ENCODE measurements around the gene GSC2.

The GSC2 gene

DNA sequence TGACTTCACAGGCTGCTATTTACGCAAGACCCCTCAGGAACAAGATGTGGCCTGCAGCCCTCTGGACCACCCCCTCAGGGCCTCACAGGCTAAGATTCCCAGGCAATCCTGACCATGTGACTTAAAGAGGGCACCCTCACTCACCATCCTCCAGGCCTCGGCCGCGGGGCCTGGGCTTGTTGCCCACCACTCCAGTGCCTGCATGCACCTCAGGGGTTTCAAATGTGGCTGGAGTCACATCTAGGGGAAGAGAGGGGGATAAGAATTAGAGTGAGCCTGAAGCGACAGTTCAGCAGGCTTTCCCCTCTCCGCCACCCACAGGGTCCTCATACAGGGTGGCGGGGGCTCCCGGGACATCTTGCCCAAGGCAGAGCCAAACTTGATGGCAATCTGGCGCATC, 7.7 kb downstream of the GSC2 start:
- Histone ChIP-seq H3K9ac (ENCODE audit: insufficient read length) (no peak overlapping the region), H3K9me3 (ENCODE audit: low read depth, low read length) (no peaks in the 10 kb centered on the region), H3K27ac (no peak overlapping the region), H3K4me3 (no peak overlapping the region), H3K36me3 (ENCODE audit: insufficient read depth, low read length) (peaks cover 41% of the 10 kb centered on the region; the same call in 1 of the 2 replicates)
- TF ChIP-seq POLR2AphosphoS5 (IDR thresholded peaks at IDR 0.05; ENCODE audit: borderline replicate concordance, low read depth, low read length), result no peak
- no peak for TF ChIP-seq EZH2 (IDR thresholded peaks at IDR 0.05)
- no peak for TF ChIP-seq FOXP2 (optimal IDR thresholded peaks at IDR 0.05; ENCODE audit: control extremely low read depth, extremely low read length, insufficient read depth)
- DNase-seq (ENCODE audit: low read depth, low spot score), result no peak

DNA sequence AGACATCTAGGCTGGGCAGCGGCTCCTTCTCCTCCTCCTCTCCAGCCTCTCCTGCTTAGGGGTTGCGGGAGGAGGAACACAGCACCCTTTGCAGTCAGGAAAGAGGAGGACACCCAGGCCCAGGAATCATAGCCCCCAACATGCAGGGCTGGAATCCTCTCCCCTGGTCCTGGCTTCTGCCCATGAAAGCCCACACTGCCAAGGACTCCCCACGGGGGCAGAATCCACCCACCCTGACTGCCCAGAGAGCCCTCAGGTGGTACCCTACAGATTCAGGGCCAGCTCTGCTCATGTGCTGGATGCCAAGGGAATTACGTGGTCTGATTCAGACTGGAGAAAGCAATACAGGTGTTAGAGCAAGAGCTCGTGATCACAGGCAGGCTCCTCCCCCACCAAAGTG, 10.1 kb downstream of the GSC2 start:
- DNase-seq (ENCODE audit: low read depth, low spot score), result no peak
- Histone ChIP-seq H3K4me3 (no peak overlapping the region), H3K9me3 (ENCODE audit: low read depth, low read length) (no peaks in the 10 kb centered on the region), H3K9ac (ENCODE audit: insufficient read length) (no peak overlapping the region), H3K36me3 (ENCODE audit: insufficient read depth, low read length) (peaks cover 52% of the 10 kb centered on the region; the same call in 1 of the 2 replicates), H3K27ac (no peak overlapping the region)
- TF ChIP-seq POLR2AphosphoS5 (IDR thresholded peaks at IDR 0.05; ENCODE audit: borderline replicate concordance, low read depth, low read length), result no peak
- TF ChIP-seq FOXP2 (optimal IDR thresholded peaks at IDR 0.05; ENCODE audit: control extremely low read depth, extremely low read length, insufficient read depth), result no peak
- no peak for TF ChIP-seq EZH2 (IDR thresholded peaks at IDR 0.05)

DNA sequence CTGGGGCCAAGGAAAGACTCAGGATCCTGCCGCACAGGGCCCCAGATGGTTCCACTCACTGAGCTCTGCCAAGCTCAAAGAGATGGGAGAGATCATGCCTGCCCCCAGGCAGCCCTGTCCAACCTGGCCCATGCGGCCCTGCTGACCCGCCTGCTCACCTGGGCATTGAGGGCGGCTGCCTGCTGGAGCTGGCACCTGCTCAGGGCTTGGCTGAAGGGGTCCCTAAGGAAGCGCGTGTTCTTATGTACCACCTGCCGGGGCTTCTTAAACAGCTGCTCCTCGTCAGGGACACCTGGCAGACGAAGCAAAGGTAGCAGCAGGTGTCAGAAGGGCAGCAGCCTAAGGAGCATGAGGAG, 11.1 kb downstream of the GSC2 start:
- DNase-seq (ENCODE audit: low read depth, low spot score), result no peak
- TF ChIP-seq EZH2 (IDR thresholded peaks at IDR 0.05), result no peak
- TF ChIP-seq FOXP2 (optimal IDR thresholded peaks at IDR 0.05; ENCODE audit: control extremely low read depth, extremely low read length, insufficient read depth), result no peak
- TF ChIP-seq POLR2AphosphoS5 (IDR thresholded peaks at IDR 0.05; ENCODE audit: borderline replicate concordance, low read depth, low read length), result no peak
- Histone ChIP-seq H3K9ac (ENCODE audit: insufficient read length) (no peak overlapping the region), H3K27ac (peak overlapping the region; percentile 87), H3K9me3 (ENCODE audit: low read depth, low read length) (no peaks in the 10 kb centered on the region), H3K36me3 (ENCODE audit: insufficient read depth, low read length) (peaks cover 57% of the 10 kb centered on the region; the same call in 1 of the 2 replicates), H3K4me3 (peak overlapping the region; percentile 25; the same call in 1 of the 2 replicates)

DNA sequence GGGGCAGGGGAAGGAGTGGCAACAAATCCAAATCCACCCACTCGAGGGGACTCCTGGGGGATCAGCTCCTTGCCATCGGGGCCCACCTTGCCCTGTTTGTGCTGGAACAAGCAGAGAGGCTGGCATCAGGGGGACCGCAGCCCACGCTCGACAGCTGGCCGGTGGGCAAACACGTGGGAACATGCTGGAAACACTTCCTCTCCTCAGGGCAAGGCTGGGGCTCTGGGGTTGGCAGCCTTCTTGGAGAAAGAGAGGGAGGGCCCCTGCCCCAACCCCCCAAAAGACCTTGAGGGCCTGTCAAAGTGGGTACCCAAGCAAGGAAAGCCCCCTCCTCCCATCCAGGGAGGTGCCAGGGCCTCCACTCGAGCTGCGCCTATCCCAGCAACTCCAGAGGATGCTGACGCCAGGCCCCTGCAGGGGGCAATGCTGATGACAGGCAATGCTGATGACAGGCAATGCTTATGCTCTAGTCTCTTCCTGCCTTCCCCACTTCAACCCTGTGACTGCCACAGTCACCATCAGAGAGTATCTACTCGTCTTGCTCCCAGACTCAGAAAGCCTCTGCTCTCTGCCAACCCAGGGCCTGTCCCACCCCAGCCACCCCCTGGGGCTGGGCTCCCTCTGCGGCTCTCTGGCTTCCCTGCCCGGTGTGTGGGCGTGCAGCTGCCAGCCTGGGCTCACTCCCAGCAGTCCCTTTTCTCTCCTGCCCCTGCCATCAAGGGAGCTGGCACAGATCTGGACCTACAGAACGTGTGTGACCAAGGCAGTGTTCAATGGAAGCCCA, 11.7 kb downstream of the GSC2 start:
- H3K36me3 ChIP-seq (ENCODE audit: insufficient read depth, low read length), result peaks cover 59% of the 10 kb centered on the region; the same call in 1 of the 2 replicates
- peak overlapping the region; percentile 25; the same call in 1 of the 2 replicates for H3K4me3 ChIP-seq
- DNase-seq (ENCODE audit: low read depth, low spot score), result peak; percentile 26
- H3K9me3 ChIP-seq (ENCODE audit: low read depth, low read length), result no peaks in the 10 kb centered on the region
- H3K27ac ChIP-seq, result peak overlapping the region; percentile 87
- H3K9ac ChIP-seq (ENCODE audit: insufficient read length), result no peak overlapping the region
- TF ChIP-seq EZH2 (IDR thresholded peaks at IDR 0.05) (no peak), FOXP2 (optimal IDR thresholded peaks at IDR 0.05; ENCODE audit: control extremely low read depth, extremely low read length, insufficient read depth) (no peak), POLR2AphosphoS5 (IDR thresholded peaks at IDR 0.05; ENCODE audit: borderline replicate concordance, low read depth, low read length) (no peak)

DNA sequence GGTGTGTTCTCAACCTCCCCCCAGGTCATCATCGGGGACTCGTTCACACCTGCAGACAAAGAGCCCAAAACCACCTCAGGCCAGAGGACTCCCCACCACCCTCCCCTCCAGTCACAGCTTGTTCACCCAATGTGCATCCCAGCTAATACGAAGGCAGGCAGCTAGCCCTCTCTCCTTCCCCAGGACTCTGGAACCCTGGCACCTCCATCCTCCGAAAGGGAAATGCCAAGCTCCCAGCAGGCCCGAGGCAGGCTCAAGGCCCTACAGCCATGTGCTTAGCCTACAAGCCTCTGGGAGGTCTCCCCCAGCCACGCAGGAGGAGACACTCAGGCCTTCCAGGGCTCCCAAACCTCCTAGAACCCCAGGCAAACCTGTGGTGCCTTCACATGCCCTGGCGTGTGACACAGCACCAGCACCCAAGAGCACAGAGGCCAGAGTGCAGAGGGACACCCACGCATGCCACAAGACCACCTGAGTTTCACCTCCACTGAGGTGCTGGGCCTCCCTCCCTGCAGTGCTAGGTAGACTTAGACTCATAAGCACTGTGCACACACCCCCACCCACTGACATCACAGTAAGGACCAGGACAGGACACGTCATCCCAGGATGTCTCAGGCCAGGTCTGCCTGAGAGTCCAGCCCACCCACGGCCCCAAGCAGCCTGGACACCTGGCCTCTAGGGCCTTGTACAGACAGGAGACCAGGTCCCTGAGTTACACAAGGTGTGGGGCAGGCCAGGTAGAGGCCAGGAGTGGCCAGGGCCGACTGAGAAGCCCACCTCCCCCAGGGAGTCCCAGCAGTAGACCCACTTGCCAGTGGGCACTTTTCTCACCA, 12.5 kb downstream of the GSC2 start:
- Histone ChIP-seq H3K4me3 (no peak overlapping the region), H3K9ac (ENCODE audit: insufficient read length) (no peak overlapping the region), H3K36me3 (ENCODE audit: insufficient read depth, low read length) (peaks cover 59% of the 10 kb centered on the region; the same call in 1 of the 2 replicates), H3K27ac (no peak overlapping the region), H3K9me3 (ENCODE audit: low read depth, low read length) (no peaks in the 10 kb centered on the region)
- no peak for DNase-seq (ENCODE audit: low read depth, low spot score)
- TF ChIP-seq EZH2 (IDR thresholded peaks at IDR 0.05) (no peak), FOXP2 (optimal IDR thresholded peaks at IDR 0.05; ENCODE audit: control extremely low read depth, extremely low read length, insufficient read depth) (no peak), POLR2AphosphoS5 (IDR thresholded peaks at IDR 0.05; ENCODE audit: borderline replicate concordance, low read depth, low read length) (no peak)

DNA sequence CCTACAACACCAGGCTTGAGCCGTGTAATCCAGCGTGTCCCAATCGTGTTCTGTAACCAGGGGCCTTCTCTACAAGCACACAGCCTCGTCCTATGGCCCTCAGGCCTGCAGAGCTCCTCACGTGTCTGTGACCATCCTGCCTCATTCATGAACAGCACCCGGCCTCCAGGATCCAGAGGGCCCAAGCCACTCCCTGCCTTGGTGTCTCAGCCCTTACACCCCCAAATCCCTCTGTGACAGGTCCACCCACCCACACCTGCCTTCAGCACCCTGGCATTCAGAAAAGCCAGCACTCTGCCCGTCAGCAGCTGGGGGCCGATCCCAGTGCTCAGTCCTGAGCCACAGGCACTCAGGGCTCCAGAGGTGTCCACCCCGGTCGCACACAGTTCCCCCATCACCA, 13.2 kb downstream of the GSC2 start:
- Histone ChIP-seq H3K9ac (ENCODE audit: insufficient read length) (no peak overlapping the region), H3K4me3 (no peak overlapping the region), H3K9me3 (ENCODE audit: low read depth, low read length) (no peaks in the 10 kb centered on the region), H3K36me3 (ENCODE audit: insufficient read depth, low read length) (peaks cover 54% of the 10 kb centered on the region; the same call in 1 of the 2 replicates), H3K27ac (no peak overlapping the region)
- DNase-seq (ENCODE audit: low read depth, low spot score), result no peak
- no peak for TF ChIP-seq EZH2 (IDR thresholded peaks at IDR 0.05)
- TF ChIP-seq FOXP2 (optimal IDR thresholded peaks at IDR 0.05; ENCODE audit: control extremely low read depth, extremely low read length, insufficient read depth), result no peak
- TF ChIP-seq POLR2AphosphoS5 (IDR thresholded peaks at IDR 0.05; ENCODE audit: borderline replicate concordance, low read depth, low read length), result no peak

DNA sequence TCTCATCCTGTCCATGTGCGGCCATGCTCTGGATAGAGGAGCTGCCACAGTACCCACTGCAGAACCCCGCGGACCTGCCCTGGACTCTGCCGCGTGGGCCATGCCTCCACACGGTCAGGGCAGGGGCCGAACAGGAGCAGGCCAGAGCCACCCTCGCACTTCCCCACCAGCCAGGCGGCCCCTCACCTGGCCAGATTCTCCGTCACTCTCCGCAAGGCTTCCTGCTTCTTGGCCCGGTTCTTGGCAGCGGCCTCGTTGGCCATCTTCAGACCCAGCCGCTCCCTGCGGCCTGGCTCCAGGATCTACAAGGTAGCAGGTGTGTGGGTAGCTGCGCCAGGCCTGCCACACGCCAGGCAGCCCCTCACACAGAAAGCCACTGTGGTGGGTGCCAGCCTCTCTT, 15.2 kb downstream of the GSC2 start:
- no peak overlapping the region for H3K27ac ChIP-seq
- H3K9ac ChIP-seq (ENCODE audit: insufficient read length), result no peak overlapping the region
- TF ChIP-seq EZH2 (IDR thresholded peaks at IDR 0.05) (no peak), FOXP2 (optimal IDR thresholded peaks at IDR 0.05; ENCODE audit: control extremely low read depth, extremely low read length, insufficient read depth) (no peak), POLR2AphosphoS5 (IDR thresholded peaks at IDR 0.05; ENCODE audit: borderline replicate concordance, low read depth, low read length) (no peak)
- H3K9me3 ChIP-seq (ENCODE audit: low read depth, low read length), result no peaks in the 10 kb centered on the region
- DNase-seq (ENCODE audit: low read depth, low spot score), result no peak
- H3K36me3 ChIP-seq (ENCODE audit: insufficient read depth, low read length), result peaks cover 38% of the 10 kb centered on the region; the same call in 1 of the 2 replicates
- no peak overlapping the region for H3K4me3 ChIP-seq

DNA sequence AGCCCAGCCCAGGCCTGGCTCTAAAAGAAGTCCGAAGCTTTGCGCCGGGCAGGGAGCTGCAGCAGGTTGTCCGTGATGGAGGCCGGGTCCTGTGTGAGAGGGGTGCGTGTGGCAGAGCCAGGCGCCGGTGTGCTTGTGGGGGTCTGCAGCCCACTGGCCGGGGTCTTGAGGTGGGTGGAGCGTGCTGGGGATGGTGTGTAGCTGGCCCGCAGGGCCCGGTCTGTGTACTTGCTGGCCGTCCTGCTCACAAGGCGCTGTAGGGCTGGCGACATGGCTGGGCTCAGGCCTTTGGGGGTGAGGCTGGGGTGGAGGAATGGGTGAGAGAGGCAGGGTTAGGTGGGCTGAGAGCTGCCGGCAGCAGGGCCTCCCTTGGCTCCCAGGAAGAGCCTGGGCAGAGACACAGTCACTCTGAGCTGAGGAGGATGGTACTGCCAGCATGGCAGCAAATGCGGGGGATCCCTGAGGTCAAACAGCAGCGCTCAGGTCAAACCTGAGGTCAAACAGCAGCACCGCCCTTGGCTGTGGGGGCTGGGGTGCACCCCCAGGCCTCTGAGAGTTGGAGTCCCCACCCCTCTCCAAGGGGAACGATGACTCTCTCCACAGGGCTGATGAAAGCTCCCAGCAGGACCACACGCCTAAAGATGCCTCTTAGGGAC, 15.8 kb downstream of the GSC2 start:
- no peak overlapping the region for H3K9ac ChIP-seq (ENCODE audit: insufficient read length)
- no peak for DNase-seq (ENCODE audit: low read depth, low spot score)
- TF ChIP-seq EZH2 (IDR thresholded peaks at IDR 0.05), result no peak
- no peak for TF ChIP-seq POLR2AphosphoS5 (IDR thresholded peaks at IDR 0.05; ENCODE audit: borderline replicate concordance, low read depth, low read length)
- TF ChIP-seq FOXP2 (optimal IDR thresholded peaks at IDR 0.05; ENCODE audit: control extremely low read depth, extremely low read length, insufficient read depth), result no peak
- H3K27ac ChIP-seq, result no peak overlapping the region
- H3K9me3 ChIP-seq (ENCODE audit: low read depth, low read length), result no peaks in the 10 kb centered on the region
- H3K36me3 ChIP-seq (ENCODE audit: insufficient read depth, low read length), result peaks cover 32% of the 10 kb centered on the region; the same call in 1 of the 2 replicates
- H3K4me3 ChIP-seq, result no peak overlapping the region
